Endothelial cell of umbilical vein (primary cell): ENCODE measurements around the gene SAMD4A. TPM values are rescaled to one million over a fixed set of nuclear protein-coding genes. Genes with fewer than 3 reads are reported as not detected.

ENCODE experiments used
- BruUV-seq: library from RNA; stranded (reverse); fragments of 400-500 nt; replicated peaks from 2 replicates; lab custom pipeline; 2021; lab: Mats Ljungman, UMichigan
- CTCF ChIA-PET: fragments of 300-600, 350-600 bp; sonication (Branson Sonifier 250); formaldehyde crosslinking; loops from one replicate; lab custom pipeline; 2021; ENCODE audit warnings: antibody characterized with exemption, inconsistent platforms; lab: Charles Lee
- POLR2A ChIA-PET: fragments of 300-600, 350-600 bp; sonication (Branson Sonifier 250); formaldehyde crosslinking; loops from one replicate; lab custom pipeline; 2021; ENCODE audit warnings: antibody characterized with exemption, inconsistent platforms; lab: Charles Lee
- DNase-seq: peaks from one replicate; pipeline ENCODE4 v3.0.0-alpha.2; 2011; ENCODE audit warnings: low read depth, low spot score
- FAIRE-seq: peaks from 2 replicates; lab custom pipeline; 2011; peaks lifted over from hg19 to GRCh38; lab: Jason Lieb, UNC
- H2AFZ ChIP-seq: 2 replicates; pipeline ENCODE4 v1.6.0; 2012; ENCODE audit warnings: low read depth, low read length, control low read depth, inconsistent platforms
- H3K27ac ChIP-seq: 2 replicates; pipeline ENCODE4 v1.5.1; 2011; ENCODE audit warnings: low read depth, mild to moderate bottlenecking, control low read depth, low read length, moderate library complexity; ENCODE audit not compliant: insufficient read depth
- H3K27me3 ChIP-seq, 2 experiments: 2 replicates each; pipeline versions ENCODE4 v1.6.0 to v1.6.1; 2011; ENCODE audit warnings: low read length in 2 of 2, mixed read lengths in 1 of 2; ENCODE audit not compliant: control insufficient read depth in 2 of 2, insufficient read depth in 2 of 2
- H3K36me3 ChIP-seq, 2 experiments: 2 replicates in 1 of 2; 3 replicates in 1 of 2; pipeline ENCODE4 v1.5.1; 2011; ENCODE audit warnings: low read length in 2 of 2, mild to moderate bottlenecking in 1 of 2, moderate library complexity in 1 of 2; ENCODE audit not compliant: control insufficient read depth in 2 of 2, insufficient read depth in 2 of 2; ENCODE audit errors: extremely low read depth in 1 of 2
- H3K4me1 ChIP-seq: 3 replicates; pipeline ENCODE4 v1.5.1; 2011; ENCODE audit warnings: mild to moderate bottlenecking, low read length; ENCODE audit not compliant: control insufficient read depth, insufficient read depth; ENCODE audit errors: extremely low read depth
- H3K4me2 ChIP-seq: 2 replicates; pipeline ENCODE4 v1.6.1; 2011; ENCODE audit warnings: low read length, control low read depth, mixed read lengths; ENCODE audit not compliant: insufficient read depth
- H3K4me3 ChIP-seq, 3 experiments: fragments of 200-600 bp in 1 of 3; sonication (generic), shearing (Covaris generic) in 1 of 3; replicated peaks in 1 of 3; 2 replicates each; pipeline ENCODE4 v1.5.1; 2011 to 2016; ENCODE audit warnings: control low read depth in 3 of 3, low read length in 3 of 3, mild to moderate bottlenecking in 2 of 3, inconsistent platforms in 1 of 3, low read depth in 1 of 3, moderate library complexity in 1 of 3; ENCODE audit not compliant: insufficient read depth in 1 of 3
- H3K79me2 ChIP-seq: 2 replicates; pipeline ENCODE4 v1.6.0; 2012; ENCODE audit warnings: low read length, inconsistent platforms; ENCODE audit not compliant: control insufficient read depth, insufficient read depth
- H3K9ac ChIP-seq: replicated peaks from 2 replicates; pipeline ENCODE3; 2011; ENCODE audit warnings: low read length, control low read depth; ENCODE audit not compliant: insufficient read depth; ENCODE audit errors: extremely low read depth
- H3K9me1 ChIP-seq: replicated peaks from 3 replicates; pipeline ENCODE4 v1.6.0; 2011; ENCODE audit warnings: mild to moderate bottlenecking, low read length; ENCODE audit not compliant: control insufficient read depth, insufficient read depth; ENCODE audit errors: extremely low read depth
- H3K9me3 ChIP-seq: replicated peaks from 2 replicates; pipeline ENCODE4 v1.5.1; 2012; ENCODE audit warnings: low read length, inconsistent platforms; ENCODE audit not compliant: control insufficient read depth, insufficient read depth
- H4K20me1 ChIP-seq: replicated peaks from 2 replicates; pipeline ENCODE3; 2011; ENCODE audit warnings: mild to moderate bottlenecking, low read length; ENCODE audit not compliant: control insufficient read depth, insufficient read depth; ENCODE audit errors: extremely low read depth
- CTCF ChIP-seq, 2 donors: IDR thresholded peaks; 1 replicate in 1 of 2; 2 replicates in 1 of 2; pipeline ENCODE4 v1.5.1; 2011; ENCODE audit warnings: low read length in 2 of 2, mild to moderate bottlenecking in 2 of 2, moderate library complexity in 2 of 2, control low read depth in 1 of 2, inconsistent platforms in 1 of 2, low read depth in 1 of 2; ENCODE audit not compliant: insufficient read depth in 1 of 2; ENCODE audit errors: extremely low read depth in 1 of 2
- EZH2 ChIP-seq: IDR thresholded peaks from 2 replicates; pipeline ENCODE4 v1.6.1; 2012; ENCODE audit warnings: borderline replicate concordance, low read depth, mild to moderate bottlenecking, moderate library complexity, low read length, inconsistent platforms; ENCODE audit not compliant: severe bottlenecking
- FOS ChIP-seq: IDR thresholded peaks from 2 replicates; pipeline ENCODE4 v1.6.1; 2011; ENCODE audit warnings: mild to moderate bottlenecking, low read length, moderate library complexity, borderline replicate concordance; ENCODE audit not compliant: insufficient read depth
- GATA2 ChIP-seq: IDR thresholded peaks from 2 replicates; pipeline ENCODE4 v1.7.0; 2011; ENCODE audit warnings: low read depth, mild to moderate bottlenecking, moderate library complexity, mixed read lengths, low read length; ENCODE audit not compliant: insufficient read length, insufficient read depth
- JUN ChIP-seq: IDR thresholded peaks from 2 replicates; pipeline ENCODE4 v1.6.1; 2011; ENCODE audit warnings: borderline replicate concordance, low read depth; ENCODE audit not compliant: insufficient read length, insufficient read depth
- MAX ChIP-seq: IDR thresholded peaks from 2 replicates; pipeline ENCODE4 v1.6.1; 2011; ENCODE audit not compliant: insufficient read depth, insufficient read length
- POLR2A ChIP-seq: IDR thresholded peaks from 2 replicates; pipeline ENCODE4 v1.6.1; 2012; ENCODE audit warnings: low read depth, mild to moderate bottlenecking, control low read depth, low read length
- POLR2AphosphoS5 ChIP-seq: IDR thresholded peaks from 2 replicates; pipeline ENCODE4 v1.6.1; 2012; ENCODE audit warnings: low read depth, mild to moderate bottlenecking, control low read depth, low read length, moderate library complexity; ENCODE audit not compliant: insufficient read depth
- dilution Hi-C: fragments of 300-500 bp; cut with MboI; formaldehyde crosslinking; loops from one replicate; pipeline ENCODE4 v1.15.0; 2019; ENCODE audit warnings: low sequenced_read_pairs; ENCODE audit not compliant: extremely low pct_ligation_motif_present
- intact Hi-C: fragments of 100-400 bp; cut with micrococcal nuclease; formaldehyde crosslinking; loops from one replicate; pipeline ENCODE4 v1.10.0; 2022
- polyA plus RNA-seq, 4 experiments: library from polyadenylated mRNA; depleted of rRNA in 3 of 4; stranded (reverse) in 3 of 4; unstranded in 1 of 4; fragments of >200 nt; gene quantifications; 2 replicates each; pipeline versions ENCODE4 v1.2.1 to v1.2.3, GENCODE V29; 2011 to 2012; ENCODE audit warnings: missing spikeins in 1 of 4
- total RNA-seq: library from RNA; stranded (reverse); gene quantifications from 2 replicates; pipeline ENCODE4 v1.2.3, GENCODE V29; 2021

Gene SAMD4A
- total and polyA plus RNA-seq, 2 donors (not counting 3 experiments of a cell fraction or from before 2014, with no cell fraction given), result 37.7 to 95.3 TPM

- no peak for TF ChIP-seq POLR2A
- no peak for TF ChIP-seq POLR2AphosphoS5
- H2AFZ ChIP-seq, result no peak overlapping the region
- POLR2A ChIA-PET, result no interaction called here
- intact Hi-C loops (no loop called here), dilution Hi-C loops (no loop called here)
- H3K36me3 ChIP-seq, result no peaks in the 10 kb centered on the region
- H3K9me1 ChIP-seq, result no peaks in the 10 kb centered on the region
- no peak for FAIRE-seq
- no peak overlapping the region for H3K9ac ChIP-seq
- H3K4me1 ChIP-seq, result peaks cover 13% of the 10 kb centered on the region
- no peaks in the 10 kb centered on the region for H3K9me3 ChIP-seq
- no peak overlapping the region for H3K4me2 ChIP-seq
- H3K27ac ChIP-seq, result no peak overlapping the region
- no peak for DNase-seq
- no peaks in the 10 kb centered on the region for H4K20me1 ChIP-seq
- no peaks in the 10 kb centered on the region for H3K27me3 ChIP-seq
- CTCF ChIA-PET, result no interaction called here
- H3K4me3 ChIP-seq, result no peak overlapping the region
- BruUV-seq, result no TSS peak
- H3K79me2 ChIP-seq, result no peaks in the 10 kb centered on the region
These were observed 230.6 kb downstream of the SAMD4A start for GRCh38 chr14:54797556-54797955.

GRCh38 chr14:54797986-54798385 is 231.1 kb downstream of the SAMD4A start:
- Histone ChIP-seq H2AFZ (no peak overlapping the region), H3K4me1 (peaks cover 13% of the 10 kb centered on the region), H3K9me1 (no peaks in the 10 kb centered on the region), H3K27me3 (no peaks in the 10 kb centered on the region), H3K27ac (no peak overlapping the region), H3K9me3 (no peaks in the 10 kb centered on the region), H3K4me3 (no peak overlapping the region), H3K4me2 (no peak overlapping the region), H3K9ac (no peak overlapping the region), H4K20me1 (no peaks in the 10 kb centered on the region), H3K79me2 (no peaks in the 10 kb centered on the region), H3K36me3 (no peaks in the 10 kb centered on the region)
- TF ChIP-seq JUN, result no peak
- TF ChIP-seq GATA2, result no peak
- no peak for TF ChIP-seq POLR2A
- no peak for TF ChIP-seq EZH2
- TF ChIP-seq CTCF (IDR thresholded peaks at IDR 0.05; ENCODE audit: extremely low read depth in 1 of 2, insufficient read depth in 1 of 2, low read depth in 1 of 2, low read length in 2 of 2), result no peak
- TF ChIP-seq MAX, result no peak
- TF ChIP-seq FOS, result no peak
- no peak for TF ChIP-seq POLR2AphosphoS5
- DNase-seq, result no peak
- dilution Hi-C loops, result no loop called here
- FAIRE-seq, result no peak
- BruUV-seq, result no TSS peak
- intact Hi-C loops, result no loop called here
- CTCF ChIA-PET, result no interaction called here
- POLR2A ChIA-PET, result no interaction called here
